HG02610 (cell line): Measurements from ENCODE around the gene TNRC6C.
"Not testable (repeated sequence)": the region's sequence is repeated elsewhere in the genome, so short reads cannot be mapped to it uniquely, and the experiment has no call there.

Experiments used
- ATAC-seq: cut with Tn5 transposase; IDR thresholded peaks from one replicate; pipeline ENCODE4 v1.9.1; 2021; ENCODE audit warnings: mild to moderate bottlenecking, moderate library complexity; ENCODE audit not compliant: unreplicated experiment

TNRC6C gene

DNA sequence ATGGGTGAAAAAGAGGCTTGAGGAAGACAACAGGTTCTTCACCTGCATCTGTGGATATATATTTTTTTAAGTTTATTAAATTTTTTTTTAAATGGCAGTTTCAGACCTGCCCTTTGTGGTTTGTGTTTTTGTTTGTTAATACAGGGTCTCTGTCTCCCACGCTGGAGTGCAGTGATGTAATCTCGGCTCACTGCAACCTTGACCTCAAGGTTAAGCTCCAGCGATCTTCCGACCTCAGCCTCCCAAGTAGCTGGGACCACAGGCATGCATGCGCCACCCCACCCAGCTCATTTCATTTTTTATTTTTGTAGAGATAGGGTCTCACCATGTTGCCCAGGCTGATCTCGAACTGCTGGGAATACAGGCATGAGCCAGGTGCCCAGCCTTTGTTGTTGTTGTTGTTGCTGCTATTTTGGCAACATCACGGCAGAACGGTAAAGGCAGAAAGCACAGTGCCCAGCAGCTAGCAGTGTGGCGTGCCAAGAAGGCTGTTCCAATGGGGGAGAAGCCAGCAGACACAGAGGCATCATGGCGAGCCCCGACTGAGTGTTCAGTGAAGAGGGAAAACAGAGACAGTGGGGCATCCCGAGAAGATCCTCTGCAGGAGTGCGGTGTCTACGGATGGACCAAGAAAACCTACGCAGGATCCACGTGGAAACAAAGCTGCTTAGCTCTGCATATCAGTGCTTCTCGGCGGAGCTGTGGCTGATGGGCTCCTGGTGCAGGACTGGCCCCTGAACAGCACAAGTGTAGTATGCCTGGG lies 150.4 kb downstream of the TNRC6C start:
- ATAC-seq = no peak

DNA sequence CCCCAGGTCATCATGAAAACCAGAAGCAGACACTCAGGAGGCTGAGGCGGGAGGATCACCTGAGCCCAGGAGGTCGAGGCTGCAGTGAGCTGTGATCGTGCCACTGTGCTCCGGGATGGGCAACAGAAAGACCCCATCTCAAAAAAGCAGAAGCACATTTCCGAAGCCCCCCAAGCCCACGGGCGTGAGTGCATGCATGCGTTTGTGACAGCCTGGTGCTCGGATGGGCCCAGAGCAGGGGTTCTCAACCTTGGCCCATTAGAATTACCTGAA lies 150.9 kb downstream of the TNRC6C start:
- no peak for ATAC-seq

DNA sequence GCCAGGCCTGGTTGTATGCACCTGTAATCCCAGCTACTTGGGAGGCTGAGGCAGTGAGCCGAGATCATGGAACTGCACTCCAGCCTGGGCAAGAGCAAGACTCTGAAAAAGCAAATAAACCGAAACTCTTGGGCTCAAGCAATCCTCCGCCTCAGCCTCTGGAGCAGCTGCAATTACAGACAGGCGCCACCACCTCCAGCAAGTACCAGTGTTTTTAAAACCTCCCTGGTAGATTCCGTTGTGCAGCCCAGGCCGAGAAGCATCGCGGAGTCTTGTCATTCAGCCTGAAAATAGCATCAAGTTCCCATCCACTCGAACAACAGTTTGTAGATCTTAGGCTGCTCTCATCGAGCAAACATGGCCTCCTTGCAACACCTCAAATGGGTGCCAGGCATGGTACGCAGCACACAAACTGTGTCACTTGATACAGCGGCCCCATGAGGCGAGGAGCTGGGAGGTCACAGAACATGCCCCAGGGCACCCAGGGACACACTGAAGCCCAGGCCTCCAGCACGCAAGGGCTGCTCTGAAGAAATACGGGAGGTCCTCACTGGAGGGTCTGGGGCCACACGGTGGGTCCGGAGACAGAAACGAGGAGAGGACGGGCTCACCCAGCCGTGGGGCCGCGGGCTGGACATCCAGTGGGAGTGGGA lies 152.0 kb downstream of the TNRC6C start:
- ATAC-seq = no peak

DNA sequence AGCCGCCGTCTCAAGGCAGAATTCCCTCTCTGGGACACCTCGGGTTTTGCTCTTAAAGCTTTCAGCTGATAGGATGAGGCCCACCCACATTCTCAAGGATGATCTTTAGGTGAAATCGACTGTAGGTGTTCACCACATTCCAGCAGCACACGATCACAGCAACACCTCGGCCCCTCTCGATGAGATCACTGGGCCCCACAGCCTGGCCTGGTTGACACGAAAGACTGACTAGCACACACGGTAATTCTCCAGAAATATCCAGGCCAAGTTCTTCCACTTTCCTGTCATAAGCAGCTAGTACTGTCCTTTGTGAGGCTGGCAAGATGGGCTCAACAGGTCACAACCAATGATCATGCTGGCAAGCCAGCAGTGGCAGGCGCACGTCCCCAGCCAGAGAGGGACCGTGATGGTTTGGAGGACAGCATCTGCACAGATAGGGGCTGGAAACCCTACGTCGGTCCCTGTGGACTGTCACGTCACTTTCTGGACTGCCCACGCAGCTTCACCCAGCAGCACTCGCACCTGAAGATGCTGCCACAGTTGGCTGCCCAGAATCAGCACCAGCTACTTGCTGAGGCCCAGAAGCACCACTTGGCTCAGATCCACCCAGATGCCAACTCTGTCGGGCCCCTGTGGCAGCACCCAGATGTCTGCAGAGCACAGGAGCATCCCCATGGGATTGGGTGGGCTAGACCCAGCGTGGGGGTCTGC lies 152.7 kb downstream of the TNRC6C start:
- ATAC-seq = no peak

DNA sequence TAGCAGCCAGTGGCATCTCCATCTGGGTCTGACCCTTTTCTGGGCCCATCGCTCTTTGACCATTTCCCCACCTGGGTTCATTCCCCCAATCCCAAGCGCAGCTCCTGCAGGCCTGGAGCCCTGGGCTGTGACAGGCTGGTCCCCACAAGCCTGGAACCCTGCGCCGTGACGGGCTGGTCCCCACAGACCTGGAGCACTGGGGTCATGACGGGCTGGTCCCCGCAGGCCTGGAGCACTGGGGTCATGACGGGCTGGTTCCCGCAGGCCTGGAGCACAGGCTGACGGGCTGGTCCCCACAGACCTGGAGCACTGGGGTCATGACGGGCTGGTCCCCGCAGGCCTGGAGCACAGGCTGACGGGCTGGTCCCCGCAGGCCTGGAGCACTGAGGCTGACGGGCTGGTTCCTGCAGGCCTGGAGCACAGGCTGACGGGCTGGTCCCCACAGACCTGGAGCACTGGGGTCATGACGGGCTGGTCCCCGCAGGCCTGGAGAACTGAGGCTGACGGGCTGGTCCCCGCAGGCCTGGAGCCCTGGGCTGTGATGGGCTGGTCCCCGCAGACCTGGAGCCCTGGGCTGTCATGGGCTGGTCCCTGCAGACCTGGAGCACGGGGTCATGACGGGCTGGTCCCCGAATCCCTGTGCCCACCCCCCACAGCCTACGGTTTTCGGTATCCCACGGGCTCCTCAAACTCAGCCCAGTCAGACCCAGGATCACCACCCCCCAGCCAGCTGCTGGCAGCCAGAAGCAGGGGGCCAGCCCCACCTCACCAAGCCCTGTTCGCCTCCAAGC lies 153.4 kb downstream of the TNRC6C start:
- no peak for ATAC-seq

DNA sequence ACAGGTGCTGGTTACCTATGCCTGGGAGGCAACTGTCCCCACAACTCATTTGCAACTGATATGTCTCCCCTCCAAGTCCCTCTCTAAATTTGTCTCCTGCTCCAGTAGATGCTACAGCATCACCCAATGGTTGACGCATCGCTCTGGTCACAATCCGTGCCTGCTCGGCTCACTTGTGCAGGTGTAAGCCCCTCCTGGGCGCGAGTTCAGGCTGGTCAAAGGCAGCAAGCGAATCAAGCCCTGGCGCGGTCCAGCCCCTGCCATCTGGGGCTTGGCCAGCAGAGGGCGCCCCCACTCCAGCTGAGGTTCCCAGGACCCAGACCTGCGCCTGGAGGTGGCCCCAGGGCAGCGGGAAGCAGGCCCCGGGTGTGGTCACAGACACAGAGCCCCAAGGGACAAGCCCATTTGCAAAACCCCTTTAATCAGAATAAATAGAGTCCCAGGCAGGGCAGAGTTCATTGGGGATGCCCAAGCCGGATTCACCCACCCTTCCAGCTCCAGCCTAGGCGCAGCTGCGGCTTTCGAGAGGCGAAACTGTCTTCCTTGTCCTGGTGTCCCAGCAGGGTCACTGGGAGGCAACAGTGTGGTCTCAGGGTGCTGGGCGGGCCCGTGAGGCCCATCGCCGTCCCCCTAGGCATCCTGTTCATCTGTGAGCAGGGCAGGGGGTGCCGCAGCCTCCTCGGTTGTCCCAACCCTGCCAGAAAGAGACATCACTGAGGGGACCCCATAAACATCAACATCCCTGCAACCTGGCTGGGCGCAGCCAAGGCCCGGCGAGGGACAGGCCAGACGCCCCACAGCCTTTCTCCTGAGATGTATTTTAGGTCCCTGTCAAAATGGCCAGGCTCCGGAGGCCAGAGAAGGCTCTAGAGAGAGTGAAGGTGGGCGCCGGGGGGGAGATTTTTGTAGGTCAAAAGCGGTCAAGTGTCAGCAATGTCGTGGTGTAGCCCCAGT lies 154.3 kb downstream of the TNRC6C start:
- ATAC-seq = no peak

DNA sequence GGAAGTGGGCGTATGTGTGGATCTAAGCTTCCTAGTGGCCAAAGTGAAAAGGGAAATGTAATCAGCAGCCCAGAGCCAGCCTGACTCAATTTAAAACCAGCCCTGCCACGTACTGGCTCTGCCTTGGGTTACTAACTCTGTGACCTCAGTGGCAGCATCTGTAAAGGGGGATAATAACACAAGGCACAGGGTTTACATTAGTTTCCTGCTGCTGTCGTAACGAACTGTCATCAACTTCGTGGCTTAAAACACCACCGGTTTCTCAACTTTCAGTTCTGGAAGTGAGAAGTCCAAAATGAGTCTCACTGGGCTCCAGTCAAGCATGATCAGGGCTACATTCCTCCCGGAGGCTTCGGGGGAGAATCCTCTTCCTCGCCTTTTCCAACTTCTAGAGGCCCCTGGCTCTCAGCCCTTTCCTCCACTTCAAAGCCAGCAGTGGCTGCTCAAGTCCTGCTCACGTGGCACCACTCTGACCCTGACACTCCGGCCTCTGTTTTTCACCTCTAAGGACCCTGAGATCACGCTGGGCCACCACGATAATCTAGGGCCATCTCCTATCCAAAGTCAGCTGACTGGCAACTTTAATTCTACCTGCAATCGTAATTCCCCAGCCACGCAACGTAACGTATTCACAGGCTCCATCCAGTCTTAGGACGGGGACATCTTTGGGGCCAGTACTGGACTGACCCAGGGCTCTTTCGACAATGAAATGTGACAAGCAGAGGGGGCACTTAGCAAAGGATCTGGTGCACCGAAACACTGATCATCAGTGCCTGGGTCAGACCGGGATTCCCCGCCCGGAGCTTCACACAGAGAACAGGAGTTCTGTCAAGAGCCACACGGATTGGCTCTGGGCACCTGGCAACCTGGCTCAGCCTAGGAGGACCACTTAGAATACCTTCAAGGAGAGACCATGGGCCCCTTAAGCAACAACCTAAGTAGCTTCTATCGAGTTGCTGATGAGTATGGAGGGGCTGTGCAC lies 155.6 kb downstream of the TNRC6C start:
- ATAC-seq = no peak

DNA sequence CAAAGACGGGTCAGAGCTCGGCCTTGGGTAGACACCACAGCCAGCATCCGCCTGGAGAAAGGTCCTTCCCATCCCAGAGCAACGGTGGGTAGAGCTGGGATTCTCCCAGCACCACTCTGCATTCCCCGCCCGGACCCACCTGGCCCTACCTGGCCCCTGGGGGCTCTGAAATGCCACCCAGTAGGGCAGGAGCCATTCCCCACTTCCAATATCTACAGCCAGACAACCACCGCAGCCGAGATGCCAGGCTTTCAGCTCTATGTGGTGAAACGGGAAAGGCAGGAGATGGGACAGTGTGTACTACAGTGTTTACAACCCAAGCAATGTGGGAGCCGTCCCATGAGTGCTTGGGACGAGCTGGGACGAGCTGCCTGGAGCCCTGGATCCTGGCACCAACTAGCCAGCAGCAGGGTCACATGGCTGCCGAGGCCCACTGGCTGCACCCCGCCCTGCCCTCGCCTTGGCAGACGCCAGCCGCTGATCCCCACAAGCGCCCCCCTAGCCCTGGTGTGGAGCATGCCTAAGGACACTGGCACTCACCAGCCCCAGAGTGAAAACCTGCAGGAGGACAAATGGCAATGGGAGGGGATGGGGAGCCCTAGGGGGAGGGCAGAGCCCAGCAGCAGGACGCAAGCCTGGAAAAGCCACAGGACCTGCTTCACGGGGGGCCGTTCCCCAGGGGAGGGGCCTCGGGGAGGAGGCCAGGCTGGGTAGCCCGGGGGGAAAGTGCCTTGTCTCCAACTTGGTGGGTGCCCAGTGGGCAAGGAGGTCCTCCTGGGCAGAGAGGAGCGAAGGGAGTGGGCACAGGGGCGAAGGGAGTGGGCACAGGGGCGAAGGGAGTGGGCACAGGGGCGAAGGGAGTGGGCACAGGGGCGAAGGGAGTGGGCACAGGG lies 156.6 kb downstream of the TNRC6C start:
- no peak for ATAC-seq

DNA sequence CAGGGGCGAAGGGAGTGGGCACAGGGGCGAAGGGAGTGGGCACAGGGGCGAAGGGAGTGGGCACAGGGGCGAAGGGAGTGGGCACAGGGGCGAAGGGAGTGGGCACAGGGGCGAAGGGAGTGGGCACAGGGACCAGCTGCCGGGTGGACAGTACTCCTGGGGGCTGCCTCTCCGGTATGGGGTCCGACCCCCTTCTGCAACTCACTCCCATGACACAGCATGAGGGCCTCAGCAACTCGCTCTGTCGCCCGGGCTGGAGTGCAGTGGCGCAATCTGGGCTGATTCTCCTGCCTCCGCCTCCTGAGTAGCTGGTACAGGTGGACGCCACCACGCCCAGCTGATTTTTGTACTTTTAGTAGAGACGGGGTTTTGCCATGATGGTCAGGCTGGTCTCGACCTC lies 157.3 kb downstream of the TNRC6C start:
- not testable (repeated sequence) for ATAC-seq

DNA sequence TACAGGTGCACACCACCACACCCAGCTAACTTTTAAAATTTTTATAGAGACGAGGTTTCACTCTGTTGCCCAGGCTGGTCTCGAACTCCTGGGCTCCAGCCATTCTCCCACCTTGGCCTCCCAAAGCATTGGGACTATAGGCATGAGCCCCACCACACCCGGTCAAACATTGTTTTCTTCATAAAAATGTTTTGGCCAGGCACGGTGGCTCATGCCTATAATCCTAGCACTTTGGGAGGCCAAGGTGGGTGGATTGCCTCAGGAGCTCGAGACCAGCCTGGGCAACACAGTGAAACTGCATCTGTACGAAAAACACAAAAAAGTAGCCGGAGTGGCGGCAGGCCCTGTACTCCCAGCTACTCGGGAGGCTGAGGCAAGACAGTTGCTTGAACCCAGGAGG lies 157.9 kb downstream of the TNRC6C start:
- ATAC-seq = no peak

DNA sequence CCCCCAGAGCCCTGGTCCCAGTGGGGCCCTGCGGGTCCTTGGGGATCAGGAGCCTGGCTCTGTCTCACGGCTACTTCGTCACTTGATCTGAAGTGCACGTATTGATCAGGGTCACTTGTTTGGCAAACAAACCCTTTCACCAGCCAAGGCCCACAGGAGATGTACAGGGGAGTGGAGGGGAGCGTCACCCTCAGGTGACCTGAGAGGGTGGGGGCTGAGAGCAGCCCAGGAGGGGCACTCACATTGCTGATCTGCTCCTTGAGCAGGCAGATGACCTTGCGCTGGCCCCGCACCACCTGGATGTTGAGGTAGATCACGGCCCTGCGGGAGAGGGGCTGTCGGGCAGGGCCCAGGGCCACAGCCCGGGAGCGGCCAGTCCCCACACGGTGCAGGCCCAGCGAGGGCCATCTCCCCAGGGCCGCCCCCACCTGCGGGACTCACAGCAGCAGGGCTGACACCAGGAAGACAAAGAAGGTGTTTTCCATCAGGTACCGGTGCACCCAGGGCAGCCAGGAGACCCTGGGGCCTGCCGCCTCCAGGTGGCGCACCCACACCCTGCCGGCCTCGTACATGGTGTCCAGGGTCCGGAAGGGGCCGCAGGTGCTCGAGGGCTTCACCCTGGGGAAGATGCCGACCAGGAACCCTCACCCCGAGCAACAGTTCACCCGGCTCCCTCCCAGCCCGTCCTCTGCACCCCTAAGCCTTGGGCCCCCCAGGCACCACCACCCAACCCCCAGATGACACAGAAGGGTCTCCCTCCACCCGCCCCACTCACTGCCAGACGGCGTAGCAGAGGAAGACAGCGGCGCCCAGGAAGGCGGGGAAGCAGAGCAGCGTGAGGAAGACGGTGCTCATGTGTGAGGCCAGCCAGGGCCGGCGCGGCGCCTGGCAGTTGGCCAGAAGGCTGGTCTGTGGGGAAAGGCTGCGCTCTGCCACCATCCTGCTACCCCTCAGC lies 158.8 kb downstream of the TNRC6C start:
- no peak for ATAC-seq

DNA sequence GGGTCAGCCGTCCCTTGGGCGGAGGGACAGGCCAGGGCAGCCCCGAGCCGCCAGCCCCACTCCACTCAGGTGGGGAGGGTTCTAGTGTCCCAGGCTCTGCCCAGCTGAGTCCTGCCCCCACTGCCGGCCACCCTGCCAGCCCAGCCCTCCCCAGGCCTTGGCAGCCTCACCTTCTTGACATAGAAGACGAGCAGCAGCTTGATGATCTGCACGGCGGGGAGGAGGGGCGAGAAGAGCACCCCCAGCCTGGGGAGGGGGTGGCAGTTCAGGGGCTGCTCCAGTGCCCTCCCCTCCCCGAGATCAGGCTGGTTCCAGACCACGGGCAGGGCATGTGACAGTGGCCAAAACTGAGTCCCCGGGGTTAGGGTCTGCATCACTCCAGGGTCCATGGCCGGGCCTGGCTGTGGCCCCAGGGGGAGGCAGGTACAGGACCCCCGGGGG lies 160.3 kb downstream of the TNRC6C start:
- no peak for ATAC-seq

DNA sequence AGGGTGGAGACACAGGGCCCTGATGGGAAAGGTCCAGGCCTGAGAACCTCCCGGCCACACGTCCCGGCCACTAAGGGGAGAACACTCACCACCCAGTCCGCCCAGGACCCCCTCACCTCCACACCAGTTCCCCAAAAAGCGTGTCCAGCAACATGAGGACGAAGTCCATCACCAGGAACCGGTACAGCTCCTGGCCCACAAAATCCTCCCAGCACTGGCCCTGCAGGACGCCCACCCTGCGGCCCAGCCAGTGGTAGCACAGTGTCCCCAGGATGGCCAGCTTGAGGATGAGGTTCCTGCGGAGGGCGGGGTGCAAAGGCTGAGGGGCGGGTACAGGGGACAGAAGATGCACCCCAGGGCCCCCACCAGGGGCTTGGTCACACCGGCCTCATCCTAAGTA lies 162.0 kb downstream of the TNRC6C start:
- ATAC-seq = no peak

DNA sequence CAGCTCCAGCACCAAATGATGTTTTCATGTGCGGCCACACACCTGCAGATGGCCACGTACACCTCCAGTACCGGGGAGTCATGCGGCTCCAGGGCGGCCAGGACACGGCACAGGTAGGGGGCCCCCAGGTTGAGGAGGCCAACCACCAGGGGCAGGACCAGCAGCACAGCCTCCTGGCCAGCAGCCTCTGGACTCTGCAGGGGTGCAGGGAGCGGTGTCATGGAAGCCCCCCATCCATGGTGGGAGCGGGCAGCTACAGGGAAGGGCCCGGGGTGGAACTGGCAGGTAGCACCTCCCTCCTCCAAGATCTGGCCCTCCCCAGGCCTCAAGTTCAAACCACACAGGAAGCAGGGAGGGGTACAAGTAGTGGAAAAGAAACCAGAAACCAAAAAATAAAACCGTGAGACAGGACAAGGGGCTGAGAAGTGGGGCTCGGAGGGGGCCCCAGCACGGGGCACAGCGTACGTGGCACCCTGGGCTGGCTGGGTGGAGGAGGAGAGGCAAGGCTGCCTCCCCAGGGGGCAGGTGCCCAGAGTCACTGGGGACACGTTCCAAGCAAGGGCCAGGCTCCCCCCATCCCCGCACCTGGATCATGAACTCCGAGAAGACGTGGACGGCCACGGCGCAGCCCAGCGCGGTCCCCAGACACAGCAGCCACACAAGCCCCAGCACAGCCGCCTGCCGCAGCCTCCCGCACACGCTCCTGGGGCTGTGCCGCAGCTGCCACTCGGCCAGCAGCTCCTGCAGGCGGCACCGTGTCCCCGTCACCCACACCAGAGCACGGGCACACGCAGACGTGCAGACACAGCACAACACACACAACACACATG lies 162.7 kb downstream of the TNRC6C start:
- no peak for ATAC-seq

DNA sequence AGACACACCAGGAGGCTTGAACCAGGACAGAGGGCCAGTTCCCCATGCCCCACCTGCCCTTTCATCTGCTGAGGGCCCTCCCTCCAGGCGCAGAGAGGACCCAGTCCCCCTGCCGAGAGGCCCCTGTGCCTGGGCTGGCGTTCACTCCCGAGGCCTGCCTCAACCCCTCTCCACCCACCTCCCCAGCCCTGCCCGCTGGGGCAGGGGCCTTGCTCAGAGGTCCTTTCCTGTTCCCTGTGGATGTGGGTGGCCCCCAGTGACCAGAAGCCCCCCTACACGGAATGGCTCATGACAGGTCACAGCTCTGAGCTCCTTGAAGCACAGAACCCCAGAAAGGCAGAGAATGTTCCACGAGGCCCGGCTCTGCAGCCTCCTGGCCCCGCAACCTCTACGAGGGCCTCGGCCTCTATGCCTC lies 163.3 kb downstream of the TNRC6C start:
- ATAC-seq = no peak
